ENCODE results near the gene MFRP. TPM values are rescaled to one million over a fixed set of nuclear protein-coding genes. Genes with fewer than 3 reads are reported as not detected.
A peak's percentile ranks its signal among the peaks of the same experiment; 100 is the strongest.

Gene MFRP
- polyA plus RNA-seq, 2 of the 4 experiments (the other 2 are of a cell fraction) = not detected

GRCh38 chr11:119316729-119317591 is 29.5 kb downstream of the MFRP start, which contains the start of gene MCAM:
MCAM (minus strand) TSS chr11:119317130; CDS start chr11:119317101, 29 bp downstream.
- Histone ChIP-seq H3K27ac (peak within 1 kb of the TSS; percentile 55 to 79), H3K4me2 (peak within 1 kb of the TSS; percentile 98), H3K4me3 (peak within 1 kb of the TSS; percentile 47), H3K9me3 (no peaks in the 10 kb centered on the region), H3K4me1 (peaks cover 37% of the 10 kb centered on the region)
- POLR2A ChIA-PET = interaction anchor here (0.6 kb wide), 1 partner anchor 21 kb away, joined by 3 read pairs; no protein-coding TSS in a partner anchor
- 78% methylated on average over 3 of the region's 74 CpGs for WGBS (ENCODE audit: missing lambda C conversion rate)
- CTCF ChIA-PET = interaction anchor here (1.0 to 2.3 kb wide), 6 partner anchors 10 to 120 kb away, joined by 3 to 9 read pairs (median 4); no protein-coding TSS in a partner anchor
- peak in 1 of 2 experiments; percentile 7; a peak in 2 of 6 replicates for ATAC-seq
- no peak for TF ChIP-seq KDM1A (IDR thresholded peaks at IDR 0.05; ENCODE audit: low read depth)
- TF ChIP-seq EP300 (IDR thresholded peaks at IDR 0.05) = no peak
- no peak for TF ChIP-seq PHF8 (IDR thresholded peaks at IDR 0.05; ENCODE audit: borderline replicate concordance, low read depth)
- no peak for DNase-seq (ENCODE audit: low read depth in 1 of 2, low spot score in 1 of 2)
- FAIRE-seq = no peak

GRCh38 chr11:119316016-119316728 is 30.3 kb downstream of the MFRP start:
- DNase-seq (ENCODE audit: low read depth in 1 of 2, low spot score in 1 of 2) = no peak
- Histone ChIP-seq H3K9me3 (no peaks in the 10 kb centered on the region), H3K27ac (peak overlapping the region; percentile 55 to 79), H3K4me1 (peaks cover 35% of the 10 kb centered on the region), H3K4me2 (peak overlapping the region; percentile 98), H3K4me3 (peak overlapping the region; percentile 47)
- TF ChIP-seq NFE2L2 (conservative IDR thresholded peaks at IDR 0.05; ENCODE audit: low read length) = no peak
- 1% methylated on average over 13 of the region's 46 CpGs for WGBS (ENCODE audit: missing lambda C conversion rate)
- FAIRE-seq = no peak
- peak; percentile 3 to 26; a peak in 3 of 6 replicates for ATAC-seq
- CTCF ChIA-PET = interaction anchor here (0.5 to 2.3 kb wide), 8 partner anchors 8 to 159 kb away, joined by 3 to 10 read pairs (median 3); no protein-coding TSS in a partner anchor
- POLR2A ChIA-PET = interaction anchor here (0.6 kb wide), 1 partner anchor 22 kb away, joined by 3 read pairs; no protein-coding TSS in a partner anchor

GRCh38 chr11:119315131-119316015 is 31.1 kb downstream of the MFRP start:
- ChIA-PET CTCF (interaction anchor here (0.5 to 2.3 kb wide), 9 partner anchors 8 to 159 kb away, joined by 3 to 10 read pairs (median 3); no protein-coding TSS in a partner anchor), POLR2A (no interaction called here)
- Histone ChIP-seq H3K4me3 (peak overlapping the region; percentile 47), H3K27ac (peak overlapping the region; percentile 55 to 79; a peak in 5 of 6 replicates), H3K4me2 (peak overlapping the region; percentile 98), H3K9me3 (no peaks in the 10 kb centered on the region), H3K4me1 (peaks cover 27% of the 10 kb centered on the region)
- DNase-seq (ENCODE audit: low read depth in 1 of 2, low spot score in 1 of 2) (no peak), FAIRE-seq (no peak), ATAC-seq (peak; percentile 48 to 59)
- TF ChIP-seq MYC (IDR thresholded peaks at IDR 0.05; ENCODE audit: borderline replicate concordance, low read length) = no peak
- TF ChIP-seq, protein P1, sequence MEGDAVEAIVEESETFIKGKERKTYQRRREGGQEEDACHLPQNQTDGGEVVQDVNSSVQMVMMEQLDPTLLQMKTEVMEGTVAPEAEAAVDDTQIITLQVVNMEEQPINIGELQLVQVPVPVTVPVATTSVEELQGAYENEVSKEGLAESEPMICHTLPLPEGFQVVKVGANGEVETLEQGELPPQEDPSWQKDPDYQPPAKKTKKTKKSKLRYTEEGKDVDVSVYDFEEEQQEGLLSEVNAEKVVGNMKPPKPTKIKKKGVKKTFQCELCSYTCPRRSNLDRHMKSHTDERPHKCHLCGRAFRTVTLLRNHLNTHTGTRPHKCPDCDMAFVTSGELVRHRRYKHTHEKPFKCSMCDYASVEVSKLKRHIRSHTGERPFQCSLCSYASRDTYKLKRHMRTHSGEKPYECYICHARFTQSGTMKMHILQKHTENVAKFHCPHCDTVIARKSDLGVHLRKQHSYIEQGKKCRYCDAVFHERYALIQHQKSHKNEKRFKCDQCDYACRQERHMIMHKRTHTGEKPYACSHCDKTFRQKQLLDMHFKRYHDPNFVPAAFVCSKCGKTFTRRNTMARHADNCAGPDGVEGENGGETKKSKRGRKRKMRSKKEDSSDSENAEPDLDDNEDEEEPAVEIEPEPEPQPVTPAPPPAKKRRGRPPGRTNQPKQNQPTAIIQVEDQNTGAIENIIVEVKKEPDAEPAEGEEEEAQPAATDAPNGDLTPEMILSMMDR (IDR thresholded peaks at IDR 0.05) = no peak
- TF ChIP-seq RFX5 (IDR thresholded peaks at IDR 0.05) = no peak
- TF ChIP-seq ZSCAN20 (CRISPR knock-in tag; IDR thresholded peaks at IDR 0.05) = no peak
- TF ChIP-seq ZNF302 (CRISPR knock-in tag; IDR thresholded peaks at IDR 0.05) = no peak
- no peak for TF ChIP-seq RCOR1 (IDR thresholded peaks at IDR 0.05; ENCODE audit: low read depth, low read length)
- WGBS (ENCODE audit: missing lambda C conversion rate) = 58% methylated on average over 5 of the region's 29 CpGs

DNA sequence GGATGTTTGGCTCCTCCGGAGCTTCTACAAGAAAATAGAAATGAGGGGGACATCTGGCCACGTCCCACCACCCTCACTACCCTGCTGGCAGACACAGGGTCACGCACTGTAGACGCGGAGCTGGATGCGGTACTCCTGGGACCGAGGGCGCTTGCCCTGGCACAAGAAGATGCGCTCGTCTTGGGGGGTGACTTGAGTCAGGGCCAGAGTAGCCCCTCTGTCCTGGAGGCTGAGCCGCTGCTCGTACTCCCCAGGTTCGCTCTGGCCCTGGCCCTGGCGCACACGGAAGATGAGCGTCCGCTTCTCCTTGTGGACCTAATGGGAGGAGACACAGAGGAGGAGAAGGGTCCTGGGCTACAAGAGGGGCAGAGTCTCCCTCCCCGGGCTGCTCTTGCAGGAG is 31.8 kb downstream of the MFRP start:
- DNase-seq (ENCODE audit: low read depth in 1 of 2, low spot score in 1 of 2) (no peak), ATAC-seq (no peak), FAIRE-seq (no peak)
- no peak for TF ChIP-seq FOXS1 (CRISPR knock-in tag; IDR thresholded peaks at IDR 0.05)
- no peak for TF ChIP-seq HOXB5 (CRISPR knock-in tag; IDR thresholded peaks at IDR 0.05)
- TF ChIP-seq HMGXB4 (CRISPR knock-in tag; IDR thresholded peaks at IDR 0.05; ENCODE audit: borderline replicate concordance) = no peak
- no peak for TF ChIP-seq NPAS2 (CRISPR knock-in tag; IDR thresholded peaks at IDR 0.05; ENCODE audit: borderline replicate concordance)
- no peak for TF ChIP-seq FOSB (CRISPR knock-in tag; IDR thresholded peaks at IDR 0.05)
- TF ChIP-seq POLR2A (IDR thresholded peaks at IDR 0.05; ENCODE audit: low read length) = no peak
- TF ChIP-seq BHLHE40 (IDR thresholded peaks at IDR 0.05; ENCODE audit: low read depth, low read length) = no peak
- Histone ChIP-seq H3K4me1 (peaks cover 27% of the 10 kb centered on the region), H3K9me3 (no peaks in the 10 kb centered on the region), H3K27ac (no peak overlapping the region), H3K4me3 (no peak overlapping the region), H3K4me2 (no peak overlapping the region)
- 90% methylated on average over 4 of the region's 18 CpGs for WGBS (ENCODE audit: missing lambda C conversion rate)
- ChIA-PET CTCF (interaction anchor here (1.1 to 2.3 kb wide), 6 partner anchors 9 to 160 kb away, joined by 3 to 10 read pairs (median 3); no protein-coding TSS in a partner anchor), POLR2A (no interaction called here)

Measured in A549 (cell line).